Measurements from ENCODE around the gene FOXJ2. TPM values are rescaled to one million over a fixed set of nuclear protein-coding genes. Genes with fewer than 3 reads are reported as not detected.

Gene FOXJ2
- total and polyA plus RNA-seq, 10 of the 15 experiments (the other 5 are each of a cell fraction or from before 2014, with no cell fraction given): 1.4 to 9.3 (median 4.8) TPM

- no peaks in the 10 kb centered on the region for H3K27me3 ChIP-seq (replicated peaks in 1 of 2; ENCODE audit: control insufficient read depth in 2 of 2, insufficient read depth in 2 of 2, low read length in 1 of 2)
- H3K9me3 ChIP-seq (replicated peaks; ENCODE audit: control insufficient read depth, insufficient read depth, low read length): no peaks in the 10 kb centered on the region
- DNase-seq (ENCODE audit: low read depth, low spot score): no peak
- no peak overlapping the region for H3K27ac ChIP-seq (ENCODE audit: control insufficient read depth, insufficient read depth)
- no peaks in the 10 kb centered on the region for H3K79me2 ChIP-seq (ENCODE audit: control insufficient read depth, insufficient read depth, low read length)
- ATAC-seq: no peak
- ChIA-PET RAD21 (ENCODE audit: unreplicated experiment) (no interaction called here), CTCF (interaction anchor here (1.1 to 2.9 kb wide), 2 partner anchors 12 to 20 kb away, joined by 4 to 12 read pairs; no protein-coding TSS in a partner anchor), SMC1A (ENCODE audit: uncharacterized antibody, unreplicated experiment) (interaction anchor here (3.3 kb wide), 1 partner anchor 19 kb away, joined by 10 read pairs; no protein-coding TSS in a partner anchor), POLR2A (no interaction called here)
- H3K4me3 ChIP-seq: no peak overlapping the region
- no peak overlapping the region for H3K4me2 ChIP-seq (ENCODE audit: control insufficient read depth, insufficient read depth)
- FAIRE-seq: no peak
- BruUV-seq (replicated peaks): no TSS peak
- intact Hi-C loops (cut with micrococcal nuclease; ENCODE audit: unreplicated experiment): no loop called here
- H3K9ac ChIP-seq (ENCODE audit: control insufficient read depth, insufficient read depth, low read length): no peak overlapping the region
- in situ Hi-C loops (cut with MboI): no loop called here
- H3K4me1 ChIP-seq (ENCODE audit: control insufficient read depth, insufficient read depth, low read length): no peaks in the 10 kb centered on the region
- H3K36me3 ChIP-seq (ENCODE audit: control insufficient read depth in 2 of 2, insufficient read depth in 2 of 2, low read length in 1 of 2): peaks cover 0 to 3% of the 10 kb centered on the region in 2 experiments; a peak in 1 of 4 replicates
- no peak overlapping the region for H2AFZ ChIP-seq (ENCODE audit: control insufficient read depth, low read depth, low read length)
- WGBS (ENCODE audit: insufficient coverage, insufficient replicate concordance, low lambda C conversion rate, missing lambda C conversion rate): 68% methylated on average over 6 of the region's 6 CpGs
- H4K20me1 ChIP-seq (ENCODE audit: control insufficient read depth, insufficient read depth): no peaks in the 10 kb centered on the region
- TF ChIP-seq ESRRA (IDR thresholded peaks at IDR 0.05; ENCODE audit: low read length): no peak
- TF ChIP-seq POLR2AphosphoS5 (IDR thresholded peaks at IDR 0.05; ENCODE audit: low read length): no peak
- no peak for TF ChIP-seq BCL11A (IDR thresholded peaks at IDR 0.05; ENCODE audit: low read depth, low read length)
- no peak for TF ChIP-seq RELB (IDR thresholded peaks at IDR 0.05; ENCODE audit: low read depth)
- TF ChIP-seq NR2F1 (conservative IDR thresholded peaks at IDR 0.05): no peak
- TF ChIP-seq SIX5 (IDR thresholded peaks at IDR 0.05; ENCODE audit: low read depth, low read length, severe bottlenecking): no peak
- no peak for TF ChIP-seq BCLAF1 (IDR thresholded peaks at IDR 0.05)
- TF ChIP-seq ETV6 (conservative IDR thresholded peaks at IDR 0.05 in 1 of 2, IDR thresholded peaks at IDR 0.05 in 1 of 2; ENCODE audit: borderline replicate concordance in 1 of 2, low read depth in 1 of 2): no peak
- no peak for TF ChIP-seq ZNF384 (IDR thresholded peaks at IDR 0.05; ENCODE audit: borderline replicate concordance, low read depth, low read length)
- TF ChIP-seq, protein P1, sequence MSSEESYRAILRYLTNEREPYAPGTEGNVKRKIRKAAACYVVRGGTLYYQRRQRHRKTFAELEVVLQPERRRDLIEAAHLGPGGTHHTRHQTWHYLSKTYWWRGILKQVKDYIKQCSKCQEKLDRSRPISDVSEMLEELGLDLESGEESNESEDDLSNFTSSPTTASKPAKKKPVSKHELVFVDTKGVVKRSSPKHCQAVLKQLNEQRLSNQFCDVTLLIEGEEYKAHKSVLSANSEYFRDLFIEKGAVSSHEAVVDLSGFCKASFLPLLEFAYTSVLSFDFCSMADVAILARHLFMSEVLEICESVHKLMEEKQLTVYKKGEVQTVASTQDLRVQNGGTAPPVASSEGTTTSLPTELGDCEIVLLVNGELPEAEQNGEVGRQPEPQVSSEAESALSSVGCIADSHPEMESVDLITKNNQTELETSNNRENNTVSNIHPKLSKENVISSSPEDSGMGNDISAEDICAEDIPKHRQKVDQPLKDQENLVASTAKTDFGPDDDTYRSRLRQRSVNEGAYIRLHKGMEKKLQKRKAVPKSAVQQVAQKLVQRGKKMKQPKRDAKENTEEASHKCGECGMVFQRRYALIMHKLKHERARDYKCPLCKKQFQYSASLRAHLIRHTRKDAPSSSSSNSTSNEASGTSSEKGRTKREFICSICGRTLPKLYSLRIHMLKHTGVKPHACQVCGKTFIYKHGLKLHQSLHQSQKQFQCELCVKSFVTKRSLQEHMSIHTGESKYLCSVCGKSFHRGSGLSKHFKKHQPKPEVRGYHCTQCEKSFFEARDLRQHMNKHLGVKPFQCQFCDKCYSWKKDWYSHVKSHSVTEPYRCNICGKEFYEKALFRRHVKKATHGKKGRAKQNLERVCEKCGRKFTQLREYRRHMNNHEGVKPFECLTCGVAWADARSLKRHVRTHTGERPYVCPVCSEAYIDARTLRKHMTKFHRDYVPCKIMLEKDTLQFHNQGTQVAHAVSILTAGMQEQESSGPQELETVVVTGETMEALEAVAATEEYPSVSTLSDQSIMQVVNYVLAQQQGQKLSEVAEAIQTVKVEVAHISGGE (CRISPR knock-in tag; IDR thresholded peaks at IDR 0.05): no peak
- no peak for TF ChIP-seq CREM (IDR thresholded peaks at IDR 0.05; ENCODE audit: low read depth)
- TF ChIP-seq RBBP5 (conservative IDR thresholded peaks at IDR 0.05): no peak
- TF ChIP-seq MEF2A (IDR thresholded peaks at IDR 0.05; ENCODE audit: insufficient read depth, low read depth, low read length): no peak
These were observed 26.0 kb downstream of the FOXJ2 start for GRCh38 chr12:8058506-8058905.
